MCF 10A (cell line): Measurements from ENCODE around the gene MAP1LC3A. TPM values are rescaled to one million over a fixed set of nuclear protein-coding genes. Genes with fewer than 3 reads are reported as not detected.

ENCODE experiments used
- BruUV-seq: library from RNA; stranded (reverse); fragments of 400-500 nt; replicated peaks from 2 replicates; lab custom pipeline; 2021; lab: Mats Ljungman, UMichigan
- CTCF ChIA-PET: fragments of 300-600 bp; sonication (Branson Sonifier 250); formaldehyde crosslinking; extraction: SDS; loops from one replicate; lab custom pipeline; 2021; ENCODE audit warnings: antibody characterized with exemption, inconsistent platforms; lab: Yijun Ruan, JAX
- POLR2A ChIA-PET: fragments of 300-600, 350-650 bp; sonication (Branson Sonifier 250); formaldehyde crosslinking; extraction: SDS; loops from one replicate; lab custom pipeline; 2020; ENCODE audit warnings: antibody characterized with exemption, inconsistent platforms; lab: Yijun Ruan, JAX
- DNase-seq: peaks from one replicate; pipeline ENCODE4 v3.0.0-alpha.2; 2018; ENCODE audit not compliant: unreplicated experiment
- H3K27ac Mint-ChIP-seq: one replicate; pipeline ENCODE4 v1.8.0; 2022; ENCODE audit warnings: mild to moderate bottlenecking, low read depth, mixed read lengths; ENCODE audit not compliant: unreplicated experiment
- H3K27me3 Mint-ChIP-seq: one replicate; pipeline ENCODE4 v1.8.0; 2022; ENCODE audit warnings: mixed read lengths; ENCODE audit not compliant: insufficient read depth, unreplicated experiment
- H3K36me3 Mint-ChIP-seq: one replicate; pipeline ENCODE4 v1.8.0; 2022; ENCODE audit warnings: mild to moderate bottlenecking, moderate library complexity, mixed read lengths; ENCODE audit not compliant: insufficient read depth, unreplicated experiment
- H3K4me1 Mint-ChIP-seq: one replicate; pipeline ENCODE4 v1.8.0; 2022; ENCODE audit warnings: mixed read lengths; ENCODE audit not compliant: insufficient read depth, unreplicated experiment
- H3K4me3 Mint-ChIP-seq: one replicate; pipeline ENCODE4 v1.8.0; 2022; ENCODE audit warnings: mild to moderate bottlenecking, moderate library complexity, mixed read lengths; ENCODE audit not compliant: unreplicated experiment
- H3K9me3 Mint-ChIP-seq: one replicate; pipeline ENCODE4 v1.8.0; 2022; ENCODE audit warnings: mixed read lengths; ENCODE audit not compliant: unreplicated experiment
- CTCF ChIP-seq: fragments of 200-600 bp; IDR thresholded peaks from one replicate; pipeline ENCODE4 v1.8.0; 2022; ENCODE audit warnings: antibody characterized with exemption, mild to moderate bottlenecking; ENCODE audit not compliant: unreplicated experiment
- intact Hi-C: fragments of 100-400 bp; cut with micrococcal nuclease; formaldehyde crosslinking; loops from 2 replicates; pipeline ENCODE4 v1.14.1; 2022
- total RNA-seq: library from RNA; stranded (reverse); gene quantifications from 2 replicates; pipeline ENCODE4 v1.2.3, GENCODE V29; 2022

MAP1LC3A gene
- total RNA-seq, 1 experiment from 2014 or later, result 10.5 TPM

GRCh38 chr20:34529742-34530141 is 28.8 kb upstream of the MAP1LC3A start:
- ChIA-PET POLR2A (interaction anchor here (5.7 kb wide), 1 partner anchor 13 kb away, joined by 34 read pairs; the partner anchor contains the start of gene DYNLRB1), CTCF (interaction anchor here (0.9 to 2.1 kb wide), 5 partner anchors 10 to 217 kb away, joined by 3 to 19 read pairs (median 3); partner anchors contain the start of gene DYNLRB1)
- no peak overlapping the region for H3K4me3 Mint-ChIP-seq
- no peak for TF ChIP-seq CTCF
- no peak for DNase-seq
- H3K27me3 Mint-ChIP-seq, result no peaks in the 10 kb centered on the region
- H3K9me3 Mint-ChIP-seq, result no peaks in the 10 kb centered on the region
- intact Hi-C loops, result loop anchor here (10.0 kb wide), 1 partner anchor 335 kb away; no protein-coding TSS in a partner anchor
- no TSS peak for BruUV-seq
- peaks cover 28% of the 10 kb centered on the region for H3K4me1 Mint-ChIP-seq
- H3K27ac Mint-ChIP-seq, result no peak overlapping the region
- peaks cover 73% of the 10 kb centered on the region for H3K36me3 Mint-ChIP-seq

- H3K27me3 Mint-ChIP-seq, result no peaks in the 10 kb centered on the region
- DNase-seq, result no peak
- no peak overlapping the region for H3K4me3 Mint-ChIP-seq
- intact Hi-C loops, result no loop called here
- no peaks in the 10 kb centered on the region for H3K9me3 Mint-ChIP-seq
- no peak for TF ChIP-seq CTCF
- ChIA-PET POLR2A (interaction anchor here (0.6 to 5.7 kb wide), 3 partner anchors 13 to 23 kb away, joined by 3 to 34 read pairs (median 3); partner anchors contain the start of gene DYNLRB1), CTCF (interaction anchor here (0.5 to 2.1 kb wide), 5 partner anchors 9 to 90 kb away, joined by 3 to 19 read pairs (median 3); partner anchors contain the start of gene DYNLRB1)
- peak overlapping the region; percentile 77 for H3K27ac Mint-ChIP-seq
- peaks cover 24% of the 10 kb centered on the region for H3K4me1 Mint-ChIP-seq
- peaks cover 73% of the 10 kb centered on the region for H3K36me3 Mint-ChIP-seq
- no TSS peak for BruUV-seq
Observed at GRCh38 chr20:34530342-34530741, 28.2 kb upstream of the MAP1LC3A start.

GRCh38 chr20:34531608-34532265 is 26.8 kb upstream of the MAP1LC3A start:
- CTCF ChIA-PET, result interaction anchor here (0.6 to 3.1 kb wide), 4 partner anchors 9 to 219 kb away, joined by 3 to 10 read pairs (median 4); no protein-coding TSS in a partner anchor
- no peak overlapping the region for H3K4me3 Mint-ChIP-seq
- peaks cover 70% of the 10 kb centered on the region for H3K36me3 Mint-ChIP-seq
- peaks cover 10% of the 10 kb centered on the region for H3K4me1 Mint-ChIP-seq
- no peaks in the 10 kb centered on the region for H3K9me3 Mint-ChIP-seq
- intact Hi-C loops, result no loop called here
- BruUV-seq, result no TSS peak
- POLR2A ChIA-PET, result interaction anchor here (0.7 to 5.7 kb wide), 4 partner anchors 12 to 183 kb away, joined by 3 to 34 read pairs (median 3); partner anchors contain the start of gene DYNLRB1
- H3K27ac Mint-ChIP-seq, result peak overlapping the region; percentile 77
- DNase-seq, result no peak
- no peak for TF ChIP-seq CTCF
- H3K27me3 Mint-ChIP-seq, result no peaks in the 10 kb centered on the region

- CTCF ChIA-PET, result interaction anchor here (0.6 to 3.1 kb wide), 3 partner anchors 10 to 220 kb away, joined by 3 to 10 read pairs (median 3); no protein-coding TSS in a partner anchor
- no peak overlapping the region for H3K4me3 Mint-ChIP-seq
- BruUV-seq, result no TSS peak
- POLR2A ChIA-PET, result interaction anchor here (0.7 to 5.7 kb wide), 3 partner anchors 16 to 182 kb away, joined by 3 to 34 read pairs (median 3); partner anchors contain the start of gene DYNLRB1
- H3K27ac Mint-ChIP-seq, result no peak overlapping the region
- peaks cover 73% of the 10 kb centered on the region for H3K36me3 Mint-ChIP-seq
- no peaks in the 10 kb centered on the region for H3K9me3 Mint-ChIP-seq
- H3K4me1 Mint-ChIP-seq, result peaks cover 7% of the 10 kb centered on the region
- no peak for DNase-seq
- H3K27me3 Mint-ChIP-seq, result no peaks in the 10 kb centered on the region
- intact Hi-C loops, result no loop called here
- TF ChIP-seq CTCF, result no peak
Observed at GRCh38 chr20:34532320-34532719, 26.2 kb upstream of the MAP1LC3A start.
